C1 segment of cervical spinal cord (tissue), 14 donors: ENCODE measurements around the gene C1orf50.
A peak's percentile ranks its signal among the peaks of the same experiment; 100 is the strongest.
"Not testable (repeated sequence)": the region's sequence is repeated elsewhere in the genome, so short reads cannot be mapped to it uniquely, and the experiment has no call there.

Experiments
- DNase-seq, 14 donors: peaks; one replicate each; lab custom pipeline; 2025; lab: John Stamatoyannopoulos, UW

The C1orf50 gene

DNA sequence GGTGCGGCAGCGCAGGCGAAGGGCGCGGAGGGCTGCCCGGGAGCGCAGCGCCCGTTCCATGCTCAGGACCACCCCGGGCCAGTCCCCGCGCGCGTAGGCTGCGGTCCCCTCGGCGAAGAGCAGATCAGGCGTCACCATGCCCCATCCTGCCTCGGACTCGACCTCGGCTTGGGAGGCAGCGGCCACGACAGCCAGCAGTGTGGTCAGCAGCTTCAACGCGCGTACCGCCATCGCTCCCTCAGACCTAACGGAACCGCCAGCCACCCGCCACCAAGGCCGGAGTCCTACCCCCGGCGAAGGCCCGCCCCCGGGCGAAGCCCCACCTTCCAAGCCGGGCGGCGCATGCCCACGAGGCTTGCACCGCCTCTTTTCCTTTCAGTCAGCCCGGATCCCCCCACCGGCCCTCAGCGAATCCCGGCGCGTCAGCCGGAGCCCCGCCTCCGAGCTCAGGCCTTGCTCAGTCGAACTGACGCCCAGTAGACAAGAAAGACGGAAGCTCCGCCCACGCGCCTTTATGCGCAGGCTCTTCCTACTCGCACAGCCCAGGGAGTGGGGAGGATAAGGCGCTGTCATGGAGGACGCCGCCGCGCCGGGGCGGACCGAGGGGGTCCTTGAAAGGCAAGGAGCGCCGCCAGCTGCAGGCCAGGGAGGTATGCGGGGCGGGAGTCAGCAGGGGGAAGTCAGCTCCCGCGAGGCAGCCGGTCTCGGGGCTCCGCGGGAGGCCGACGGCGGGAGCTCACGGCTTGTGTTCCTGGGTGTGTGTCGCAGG lies at the start of gene C1orf50, which contains the start of gene P3H1:
Gene C1orf50 (plus strand): TSS at position 509 of the 769 bp plus-strand sequence. CDS start 63 bp downstream, at position 572.
Gene P3H1 (minus strand): TSS at position 288 of the 769 bp plus-strand sequence. CDS start 57 bp downstream, at position 231.
- DNase-seq, result peak; percentile 85 to 100 (median 98)

DNA sequence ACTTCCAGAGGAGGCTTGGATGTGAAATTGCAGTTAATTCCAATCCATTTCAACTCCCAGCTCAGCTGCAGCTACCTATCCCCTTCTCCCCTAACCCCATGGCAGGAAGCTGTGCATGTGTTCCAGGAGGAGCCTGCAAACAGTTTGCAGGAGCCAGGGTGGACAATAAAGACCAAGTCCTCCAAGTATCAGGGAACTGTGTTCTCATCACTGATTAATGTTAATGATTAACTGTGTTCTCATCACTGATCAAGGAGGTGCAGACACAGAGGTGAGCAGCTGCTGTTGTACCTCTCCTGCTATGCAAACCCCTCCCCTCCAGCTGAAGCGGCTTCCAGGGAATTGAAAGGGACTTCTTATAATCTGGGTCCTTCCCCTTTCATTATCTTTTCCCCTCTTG lies 46.2 kb upstream of the C1orf50 start:
- no peak for DNase-seq

- no peak for DNase-seq
Observed at GRCh38 chr1:42721926-42722325, 45.1 kb upstream of the C1orf50 start.

GRCh38 chr1:42722403-42722802 lies 44.6 kb upstream of the C1orf50 start:
- not testable (repeated sequence) for DNase-seq

DNA sequence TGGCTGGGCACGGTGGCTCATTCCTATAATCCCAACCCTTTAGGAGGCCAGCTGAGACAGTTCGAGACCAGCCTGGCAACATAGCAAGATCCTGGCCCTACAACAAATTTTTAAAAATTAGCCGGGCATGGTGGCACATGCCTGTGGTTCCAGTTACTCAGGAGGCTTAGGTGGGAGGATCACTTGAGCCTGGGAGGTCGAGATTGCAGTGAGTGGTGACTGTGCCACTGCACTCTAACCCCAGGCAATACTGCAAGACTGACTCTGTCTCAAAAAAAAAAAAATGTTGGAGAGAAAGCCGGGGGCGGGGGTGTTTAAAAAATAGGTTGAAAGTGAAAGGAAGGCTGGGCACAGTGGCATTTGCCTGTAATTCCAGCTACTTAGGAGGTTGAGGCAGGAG lies 43.5 kb upstream of the C1orf50 start:
- no peak for DNase-seq

DNA sequence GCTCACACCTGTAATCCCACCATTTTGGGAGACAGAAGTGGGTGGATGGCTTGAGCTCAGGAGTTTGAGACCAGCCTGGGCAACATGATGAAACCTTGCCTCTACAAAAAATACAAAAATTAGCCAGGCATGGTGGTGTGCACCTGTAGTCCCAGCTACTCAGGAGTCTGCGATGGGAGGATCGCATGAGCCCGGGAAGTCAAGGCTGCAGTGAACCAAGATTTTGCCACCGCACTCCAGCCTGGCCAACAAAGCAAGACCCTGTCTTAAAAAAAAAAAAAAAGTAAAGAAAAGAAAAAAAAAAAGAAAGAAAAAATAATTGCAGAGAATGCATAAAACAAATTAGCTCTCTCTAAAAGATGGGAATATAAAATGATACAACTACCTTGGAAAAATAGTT lies 41.2 kb upstream of the C1orf50 start:
- not testable (repeated sequence) for DNase-seq

DNA sequence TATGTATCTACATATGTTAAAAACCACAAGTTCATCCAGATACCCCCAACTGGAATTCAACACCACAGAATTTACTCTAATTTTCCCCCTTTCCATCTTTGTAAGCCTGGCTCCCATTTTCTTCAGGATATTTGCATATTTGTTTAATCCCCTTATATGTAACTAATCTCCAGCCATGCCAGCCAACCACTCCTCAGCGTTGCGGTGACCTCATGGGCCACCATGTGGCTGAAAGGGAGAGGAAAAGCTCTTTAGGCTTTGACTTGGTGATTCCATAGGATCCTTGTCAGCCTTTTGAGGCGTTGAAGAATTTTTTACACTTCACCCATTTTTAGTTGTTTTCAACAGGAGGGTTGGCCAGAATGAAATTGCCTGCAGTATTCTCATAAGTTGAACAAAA lies 37.0 kb upstream of the C1orf50 start:
- DNase-seq, result no peak

DNA sequence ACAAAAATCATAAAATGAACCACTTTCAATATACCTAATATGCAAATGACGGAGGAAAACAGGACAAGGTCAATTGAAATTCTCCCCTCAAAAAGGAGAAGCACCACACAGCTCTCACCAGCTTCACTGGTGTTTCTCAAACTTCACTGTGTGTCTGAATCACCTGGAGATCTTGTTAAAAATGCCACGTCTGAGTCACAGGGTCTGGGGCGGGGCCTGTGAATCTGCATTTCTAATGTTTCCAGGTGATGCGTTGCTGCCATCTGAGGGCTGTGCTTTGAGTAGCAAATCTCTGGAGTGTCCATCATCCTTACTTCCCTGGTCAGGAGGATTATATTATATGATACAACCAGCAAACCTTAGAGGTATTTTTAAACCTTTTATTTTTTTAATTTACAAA lies 36.1 kb upstream of the C1orf50 start:
- DNase-seq, result no peak

DNA sequence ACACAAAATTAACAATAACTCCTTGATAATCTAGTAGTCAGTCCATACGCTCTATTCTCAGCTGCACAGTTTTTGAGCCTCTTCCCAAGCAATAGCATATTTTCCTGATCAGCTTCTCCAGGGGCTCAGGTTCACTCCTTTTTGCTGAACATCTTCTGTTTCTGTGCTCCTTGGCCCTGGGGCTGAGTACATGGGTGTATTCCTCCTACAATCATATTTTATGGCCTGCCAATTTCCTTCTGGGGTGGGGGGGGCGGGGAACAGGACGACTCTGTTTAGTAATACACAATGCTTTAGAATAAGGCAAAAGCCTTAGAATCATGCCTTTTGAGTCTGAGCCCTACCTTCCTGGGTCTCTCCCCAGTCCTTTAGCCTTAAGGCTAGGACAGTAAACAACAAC lies 35.5 kb upstream of the C1orf50 start:
- DNase-seq, result no peak

DNA sequence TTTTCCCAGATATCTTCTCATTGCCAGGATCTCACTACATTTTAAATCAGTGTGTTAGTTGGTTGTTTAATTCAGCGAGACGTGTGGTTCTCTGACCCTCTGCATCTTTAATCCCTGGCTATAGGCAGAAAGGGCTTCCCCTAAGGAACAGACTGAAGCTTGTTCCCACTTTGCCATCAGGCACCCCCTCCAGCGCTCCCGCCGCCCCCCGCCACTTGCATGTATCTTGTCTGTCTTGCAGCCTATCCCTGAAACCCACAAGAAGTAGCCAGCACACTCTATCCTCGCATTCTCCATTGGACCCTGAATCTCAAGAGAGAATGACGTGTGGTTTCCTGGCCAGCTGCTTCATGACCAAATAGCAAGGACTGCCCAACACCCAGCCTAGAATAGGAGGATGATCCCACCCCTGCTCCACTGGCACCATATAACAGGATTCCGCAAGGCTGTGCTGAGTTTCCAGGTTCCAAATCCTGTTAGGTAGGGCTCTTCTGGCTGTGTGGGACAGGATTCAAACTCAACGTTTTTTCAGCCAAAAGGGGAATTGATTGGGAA lies 34.8 kb upstream of the C1orf50 start:
- no peak for DNase-seq

GRCh38 chr1:42733415-42734200 lies 33.4 kb upstream of the C1orf50 start:
- DNase-seq, result no peak

DNA sequence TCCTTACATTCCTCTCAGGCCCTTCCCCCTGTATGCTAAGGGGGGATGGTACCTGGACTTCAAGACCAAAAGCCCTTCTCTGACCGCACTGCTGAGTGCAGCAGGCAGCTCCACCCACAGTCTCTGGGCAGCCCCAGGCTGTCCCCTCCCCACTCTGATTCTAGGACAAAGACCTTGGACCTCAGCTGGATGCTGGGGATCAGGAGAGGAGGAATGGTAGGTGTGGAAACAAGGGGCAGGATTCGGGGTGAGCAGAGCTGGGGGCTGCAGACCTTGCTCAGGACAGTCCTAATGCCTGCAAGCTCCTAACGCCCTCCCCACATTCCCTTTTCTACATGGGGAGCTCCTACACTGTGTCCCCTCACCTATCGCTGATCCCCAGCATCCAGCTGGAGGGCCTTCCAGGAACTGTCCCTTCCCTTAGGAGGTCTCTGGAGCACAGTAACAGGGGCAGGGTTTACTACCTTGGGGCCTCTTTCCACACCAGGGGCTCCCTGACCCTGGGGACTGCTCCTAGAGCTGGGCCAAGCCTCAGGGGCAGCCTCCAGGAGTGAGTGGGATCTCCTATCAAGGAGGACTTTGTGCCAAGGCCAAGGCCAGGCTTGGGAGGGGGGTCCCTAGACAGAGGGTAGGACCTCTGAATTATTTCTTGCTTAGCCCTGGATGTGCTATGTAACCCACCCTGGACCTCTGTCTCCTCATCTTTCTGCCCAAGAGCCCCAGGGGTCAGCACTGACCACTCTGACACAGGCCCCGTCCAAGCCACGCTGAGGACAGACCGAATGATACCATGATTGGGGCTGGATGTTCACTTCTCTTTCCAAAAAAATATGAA lies 32.6 kb upstream of the C1orf50 start:
- DNase-seq, result no peak

DNA sequence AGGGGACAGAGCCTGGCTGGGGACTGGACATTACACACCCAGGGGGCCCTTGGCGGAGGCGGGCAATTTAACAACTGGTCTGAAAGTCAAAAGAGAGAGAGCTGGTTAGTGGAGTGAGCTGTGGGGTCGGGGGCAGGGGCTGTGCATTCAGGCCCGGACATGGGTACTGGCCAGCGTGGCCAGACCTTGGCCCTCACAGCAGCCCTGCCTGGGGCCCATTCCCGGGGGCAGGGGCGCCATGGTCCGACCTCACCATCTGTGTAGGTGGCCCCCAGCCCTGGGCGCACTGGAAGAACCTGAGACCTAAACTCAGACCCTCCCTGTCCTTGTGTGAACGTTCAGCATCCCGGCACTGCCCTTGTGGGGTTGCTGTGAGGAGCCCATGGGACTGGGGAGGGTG lies 32.0 kb upstream of the C1orf50 start:
- DNase-seq, result no peak

DNA sequence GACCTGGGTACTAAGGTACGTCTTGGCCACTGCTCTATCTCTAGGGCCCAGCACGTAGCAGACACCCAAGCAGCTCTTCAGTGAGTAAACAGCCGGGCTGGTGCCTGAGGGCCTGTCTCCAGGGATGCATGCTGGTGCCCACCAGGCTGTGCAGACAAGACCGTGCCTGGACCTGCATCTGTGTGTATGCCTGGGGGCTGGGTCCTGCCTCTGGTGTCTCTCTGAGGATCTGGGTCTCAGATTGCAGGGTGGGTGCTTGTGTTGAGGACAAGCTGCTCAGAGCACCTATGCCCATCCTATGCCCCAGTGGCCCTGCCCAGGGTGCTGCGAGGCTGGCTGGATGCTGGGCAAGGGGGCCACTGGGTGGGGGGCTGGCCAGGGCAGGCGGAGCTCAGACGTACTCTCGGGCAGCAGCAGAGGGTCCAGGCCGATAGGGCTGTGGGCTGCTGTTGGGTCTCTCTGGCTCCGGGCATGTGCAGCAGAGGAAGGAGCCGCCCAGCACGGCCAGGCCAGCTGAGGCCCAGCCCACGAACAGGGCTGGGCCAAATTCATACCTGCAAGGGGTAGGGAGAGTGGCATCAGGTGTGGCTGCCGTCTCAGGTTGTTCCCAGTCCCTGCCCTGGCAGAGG lies 31.5 kb upstream of the C1orf50 start:
- no peak for DNase-seq

DNA sequence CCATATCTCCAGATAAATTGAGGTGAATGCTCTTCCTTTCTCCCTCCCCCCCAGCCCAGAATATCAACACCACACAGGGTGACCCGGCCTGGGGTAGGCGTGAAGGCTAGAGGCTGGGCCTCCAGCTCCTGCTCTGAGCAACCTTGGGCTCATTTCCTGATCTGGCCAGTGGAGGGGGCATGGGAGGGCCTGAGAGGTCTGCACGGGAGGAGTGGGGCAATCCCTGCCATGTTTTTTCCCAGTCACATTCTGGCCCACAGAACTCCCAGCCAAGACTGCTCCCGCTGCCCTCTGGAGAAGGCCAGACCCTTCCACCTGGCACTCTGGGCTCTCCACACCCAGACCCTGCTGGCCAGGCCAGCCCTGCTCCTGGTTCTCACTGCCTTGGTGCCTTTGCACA lies 30.9 kb upstream of the C1orf50 start:
- DNase-seq, result no peak

GRCh38 chr1:42736571-42737200 lies 30.4 kb upstream of the C1orf50 start:
- DNase-seq, result no peak

GRCh38 chr1:42737257-42737656 lies 29.8 kb upstream of the C1orf50 start:
- DNase-seq, result peak in 4 of 14 donors; percentile 2 to 18 (median 11)

- no peak for DNase-seq
Observed at GRCh38 chr1:42737986-42738677, 28.9 kb upstream of the C1orf50 start.

GRCh38 chr1:42738678-42739226 lies 28.3 kb upstream of the C1orf50 start:
- DNase-seq, result no peak
